IPS-15b (cell line): Measurements from ENCODE around the gene COL4A6.

ENCODE experiments used
- H3K27me3 ChIP-seq: one replicate; pipeline ENCODE4 v1.6.1; 2013; ENCODE audit warnings: low read length; ENCODE audit not compliant: control insufficient read depth, insufficient read depth
- H3K36me3 ChIP-seq: one replicate; pipeline ENCODE4 v1.6.1; 2013; ENCODE audit warnings: low read length; ENCODE audit not compliant: control insufficient read depth, insufficient read depth
- H3K4me1 ChIP-seq: one replicate; pipeline ENCODE4 v1.6.1; 2013; ENCODE audit warnings: mild to moderate bottlenecking, low read length; ENCODE audit not compliant: control insufficient read depth, insufficient read depth
- H3K4me3 ChIP-seq: one replicate; pipeline ENCODE4 v1.5.1; 2013; ENCODE audit warnings: low read depth, low read length
- H3K9ac ChIP-seq: one replicate; pipeline ENCODE4 v1.6.1; 2013; ENCODE audit warnings: low read depth, mild to moderate bottlenecking, low read length
- H3K9me3 ChIP-seq: one replicate; pipeline ENCODE4 v1.6.1; 2013; ENCODE audit warnings: mild to moderate bottlenecking, low read length; ENCODE audit not compliant: control insufficient read depth, insufficient read depth

COL4A6 gene

DNA sequence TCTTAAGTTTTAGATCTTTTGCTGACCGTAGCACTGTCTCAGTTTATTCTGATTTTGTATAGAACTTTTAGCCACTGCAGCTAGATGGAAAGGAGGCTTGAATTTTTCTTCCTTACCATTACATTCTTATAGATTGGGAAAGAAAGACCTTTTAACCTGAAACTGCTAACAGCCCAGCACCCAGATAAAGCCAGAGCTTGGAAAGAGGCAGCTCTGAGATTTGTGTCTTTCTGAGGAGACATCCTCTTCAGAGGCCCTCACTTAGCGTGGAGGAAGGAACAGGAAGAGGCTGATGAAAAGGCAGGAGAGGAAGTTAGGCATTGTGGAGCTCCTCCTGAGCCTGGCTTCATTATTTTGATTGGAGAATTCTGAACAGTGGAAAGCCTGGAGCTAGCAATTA, 311.6 kb downstream of the COL4A6 start:
- peaks cover 17% of the 10 kb centered on the region for H3K4me1 ChIP-seq
- H3K27me3 ChIP-seq = no peaks in the 10 kb centered on the region
- H3K36me3 ChIP-seq = no peaks in the 10 kb centered on the region
- H3K4me3 ChIP-seq = peak overlapping the region; percentile 11
- H3K9ac ChIP-seq = peak overlapping the region; percentile 5
- H3K9me3 ChIP-seq = no peaks in the 10 kb centered on the region

- Histone ChIP-seq H3K9me3 (no peaks in the 10 kb centered on the region), H3K27me3 (no peaks in the 10 kb centered on the region), H3K36me3 (no peaks in the 10 kb centered on the region), H3K9ac (no peak overlapping the region), H3K4me1 (peaks cover 17% of the 10 kb centered on the region), H3K4me3 (no peak overlapping the region)
Measured at GRCh38 chrX:108123591-108124366, 314.4 kb downstream of the COL4A6 start.

DNA sequence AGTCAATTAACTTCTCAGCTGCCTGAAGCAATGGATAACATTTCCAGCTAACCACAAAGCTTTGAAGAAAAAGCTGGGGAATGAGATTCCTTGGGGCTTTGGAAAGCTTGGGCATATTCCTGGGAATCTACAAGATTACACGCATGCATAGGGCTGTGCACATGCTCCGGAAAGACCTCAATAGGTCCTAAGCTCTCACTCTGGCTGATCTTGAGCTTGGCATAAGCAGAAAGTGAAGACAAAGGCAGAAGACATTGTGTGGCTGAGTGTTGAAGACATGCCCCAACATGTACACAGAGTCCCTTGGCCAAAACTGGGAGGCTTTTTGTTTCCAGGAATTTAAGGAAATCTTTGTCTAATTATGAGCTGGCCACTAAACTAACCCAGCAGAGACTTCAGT, 315.5 kb downstream of the COL4A6 start:
- Histone ChIP-seq H3K4me3 (no peak overlapping the region), H3K27me3 (no peaks in the 10 kb centered on the region), H3K4me1 (peaks cover 17% of the 10 kb centered on the region), H3K9me3 (no peaks in the 10 kb centered on the region), H3K9ac (no peak overlapping the region), H3K36me3 (no peaks in the 10 kb centered on the region)

DNA sequence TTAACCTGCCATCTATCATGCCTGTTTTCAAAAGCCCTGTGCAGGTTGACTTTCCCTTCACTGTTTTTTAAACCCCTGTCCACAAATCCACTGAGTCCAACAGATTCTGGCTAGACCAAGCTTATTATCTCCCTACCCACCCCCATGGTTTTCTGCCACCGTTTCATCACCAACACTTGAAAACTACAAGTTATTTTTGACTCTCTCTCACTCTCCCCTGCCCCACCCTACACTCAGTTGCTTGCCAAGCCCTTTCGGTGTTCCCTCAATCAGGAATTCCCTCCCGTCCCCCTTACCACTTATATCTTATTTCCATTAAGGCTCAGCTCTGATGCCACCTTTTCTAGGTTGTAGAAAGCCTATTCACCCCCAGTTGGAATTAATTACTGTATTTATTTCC, 316.9 kb downstream of the COL4A6 start:
- no peak overlapping the region for H3K9ac ChIP-seq
- H3K27me3 ChIP-seq = no peaks in the 10 kb centered on the region
- no peaks in the 10 kb centered on the region for H3K9me3 ChIP-seq
- H3K36me3 ChIP-seq = no peaks in the 10 kb centered on the region
- peaks cover 6% of the 10 kb centered on the region for H3K4me1 ChIP-seq
- no peak overlapping the region for H3K4me3 ChIP-seq

DNA sequence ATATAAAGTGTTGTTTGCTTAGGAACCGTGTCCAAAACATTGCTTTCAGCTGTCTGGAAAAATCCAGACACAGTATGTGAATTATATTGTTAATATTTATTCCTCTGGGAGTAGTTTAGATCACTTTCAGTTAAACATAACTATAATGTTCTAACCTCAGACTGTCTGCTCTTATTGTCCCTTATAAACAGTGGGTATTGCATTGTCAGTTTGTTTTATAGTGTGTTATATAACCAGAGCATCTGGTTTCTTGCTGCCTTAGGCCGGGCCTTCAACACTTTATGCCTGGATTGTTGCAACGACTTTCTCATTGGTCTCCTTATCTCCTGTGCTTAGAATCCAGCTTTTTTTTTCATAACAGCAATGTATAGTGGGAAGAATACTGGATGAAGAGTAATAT, 320.2 kb downstream of the COL4A6 start:
- Histone ChIP-seq H3K36me3 (no peaks in the 10 kb centered on the region), H3K4me3 (no peak overlapping the region), H3K9ac (no peak overlapping the region), H3K9me3 (no peaks in the 10 kb centered on the region), H3K27me3 (no peaks in the 10 kb centered on the region), H3K4me1 (peaks cover 2% of the 10 kb centered on the region)

DNA sequence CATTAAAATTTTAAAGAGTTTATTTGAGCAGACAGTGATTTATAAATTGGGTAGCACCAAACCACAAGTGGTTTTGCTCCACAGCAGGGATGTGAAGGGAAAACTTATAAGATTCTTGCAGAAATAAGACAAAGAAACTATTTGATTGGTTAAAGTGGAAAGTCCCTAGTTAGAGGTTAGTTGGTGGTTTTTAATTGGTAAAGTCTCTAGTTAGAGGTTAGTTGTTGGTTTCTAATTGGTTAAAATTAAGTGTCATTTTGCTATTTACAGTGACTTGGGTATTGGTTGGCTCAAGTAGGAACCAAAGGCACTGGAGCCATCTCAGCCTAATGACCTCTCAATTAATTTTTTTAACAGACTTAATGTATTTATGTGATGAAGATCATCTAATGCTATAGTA, 323.7 kb downstream of the COL4A6 start:
- Histone ChIP-seq H3K4me1 (no peaks in the 10 kb centered on the region), H3K9ac (no peak overlapping the region), H3K9me3 (no peaks in the 10 kb centered on the region), H3K4me3 (no peak overlapping the region), H3K36me3 (no peaks in the 10 kb centered on the region), H3K27me3 (no peaks in the 10 kb centered on the region)
